H9 (cell line): ENCODE measurements around the gene BEX4. TPM values are rescaled to one million over a fixed set of nuclear protein-coding genes. Genes with fewer than 3 reads are reported as not detected.

Experiments
- DNase-seq: peaks from one replicate; pipeline ENCODE4 v3.0.0-alpha.2; 2017
- H2AFZ ChIP-seq: one replicate; pipeline ENCODE4 v1.6.1; 2013; ENCODE audit warnings: mild to moderate bottlenecking, low read length, control low read depth, moderate library complexity
- H2AK5ac ChIP-seq: 2 replicates; pipeline ENCODE4 v1.6.1; 2013; ENCODE audit warnings: low read length, control low read depth, mixed read lengths; ENCODE audit not compliant: insufficient read length
- H2BK120ac ChIP-seq: one replicate; pipeline ENCODE4 v1.6.1; 2013; ENCODE audit warnings: low read depth, mild to moderate bottlenecking, low read length, control low read depth, inconsistent platforms; ENCODE audit not compliant: poor library complexity, severe bottlenecking
- H2BK12ac ChIP-seq: 2 replicates; pipeline ENCODE4 v1.6.1; 2013; ENCODE audit warnings: low read length, control low read depth, mixed read lengths, low read depth; ENCODE audit not compliant: insufficient read length
- H2BK15ac ChIP-seq: 2 replicates; pipeline ENCODE4 v1.6.1; 2013; ENCODE audit warnings: low read depth, low read length, control low read depth
- H2BK20ac ChIP-seq: one replicate; pipeline ENCODE4 v1.6.1; 2013; ENCODE audit warnings: low read depth, mild to moderate bottlenecking, low read length, control low read depth, inconsistent platforms; ENCODE audit not compliant: poor library complexity, severe bottlenecking
- H2BK5ac ChIP-seq: 2 replicates; pipeline ENCODE4 v1.6.1; 2013; ENCODE audit warnings: low read length, control low read depth, mixed read lengths; ENCODE audit not compliant: insufficient read length
- H3K14ac ChIP-seq: 2 replicates; pipeline ENCODE4 v1.6.1; 2013; ENCODE audit warnings: low read length, control low read depth; ENCODE audit not compliant: insufficient read depth
- H3K18ac ChIP-seq: 2 replicates; pipeline ENCODE4 v1.6.1; 2013; ENCODE audit warnings: low read depth, mild to moderate bottlenecking, mixed read lengths, low read length, control low read depth; ENCODE audit not compliant: insufficient read length
- H3K23ac ChIP-seq: 2 replicates; pipeline ENCODE4 v1.6.1; 2013; ENCODE audit warnings: low read length, control low read depth, mixed read lengths, low read depth; ENCODE audit not compliant: insufficient read length
- H3K23me2 ChIP-seq: 2 replicates; pipeline ENCODE4 v1.6.1; 2013; ENCODE audit warnings: low read depth, mild to moderate bottlenecking, mixed read lengths, low read length, control low read depth; ENCODE audit not compliant: insufficient read length, poor library complexity, severe bottlenecking
- H3K27ac ChIP-seq: 2 replicates; pipeline ENCODE4 v1.5.1; 2013; ENCODE audit warnings: low read length, control low read depth, mixed read lengths, low read depth; ENCODE audit not compliant: insufficient read length
- H3K27me3 ChIP-seq: 2 replicates; pipeline ENCODE4 v1.6.1; 2013; ENCODE audit warnings: low read length, control low read depth, inconsistent platforms; ENCODE audit not compliant: insufficient read depth
- H3K4ac ChIP-seq: 2 replicates; pipeline ENCODE4 v1.6.1; 2013; ENCODE audit warnings: low read depth, mild to moderate bottlenecking, control low read depth, inconsistent platforms, low read length, moderate library complexity
- H3K4me1 ChIP-seq: 2 replicates; pipeline ENCODE4 v1.6.1; 2013; ENCODE audit warnings: low read length, control low read depth, inconsistent platforms; ENCODE audit not compliant: insufficient read depth
- H3K4me2 ChIP-seq: 2 replicates; pipeline ENCODE4 v1.6.1; 2013; ENCODE audit warnings: low read length, control low read depth, mixed read lengths; ENCODE audit not compliant: insufficient read length, insufficient read depth
- H3K56ac ChIP-seq: 2 replicates; pipeline ENCODE4 v1.6.1; 2013; ENCODE audit warnings: low read depth, mild to moderate bottlenecking, mixed read lengths, low read length, control low read depth; ENCODE audit not compliant: insufficient read length
- H3K79me1 ChIP-seq: 2 replicates; pipeline ENCODE4 v1.6.1; 2013; ENCODE audit warnings: low read depth, mild to moderate bottlenecking, moderate library complexity, low read length, control low read depth, inconsistent platforms; ENCODE audit not compliant: insufficient read depth, poor library complexity, severe bottlenecking
- H3K79me2 ChIP-seq: 2 replicates; pipeline ENCODE4 v1.6.1; 2013; ENCODE audit warnings: low read length, control low read depth, inconsistent platforms; ENCODE audit not compliant: insufficient read depth
- H3K9ac ChIP-seq: 2 replicates; pipeline ENCODE4 v1.6.1; 2013; ENCODE audit warnings: low read length, control low read depth, mixed read lengths; ENCODE audit not compliant: insufficient read length; ENCODE audit errors: extremely low read depth
- H3K9me3 ChIP-seq: one replicate; pipeline ENCODE4 v1.6.1; 2013; ENCODE audit warnings: low read depth, low read length, inconsistent platforms; ENCODE audit not compliant: control insufficient read depth
- H3T11ph ChIP-seq: one replicate; pipeline ENCODE4 v1.6.1; 2013; ENCODE audit warnings: mild to moderate bottlenecking, low read length, control low read depth, inconsistent platforms
- H4K20me1 ChIP-seq: one replicate; pipeline ENCODE4 v1.6.1; 2013; ENCODE audit not compliant: control insufficient read depth, insufficient read length, insufficient read depth
- H4K5ac ChIP-seq: 2 replicates; pipeline ENCODE4 v1.6.1; 2013; ENCODE audit warnings: low read depth, mild to moderate bottlenecking, mixed read lengths, low read length, control low read depth; ENCODE audit not compliant: insufficient read length
- H4K8ac ChIP-seq: replicated peaks from 2 replicates; pipeline ENCODE4 v1.6.1; 2013; ENCODE audit warnings: low read length, control low read depth, mixed read lengths, low read depth; ENCODE audit not compliant: insufficient read length
- H4K91ac ChIP-seq: 2 replicates; pipeline ENCODE4 v1.6.1; 2013; ENCODE audit warnings: low read depth, mild to moderate bottlenecking, moderate library complexity, mixed read lengths, low read length, control low read depth; ENCODE audit not compliant: insufficient read length
- H3K27ac Mint-ChIP-seq, 3 experiments: 2 replicates in 2 of 3; 3 replicates in 1 of 3; pipeline ENCODE4 v1.8.0; 2020 to 2021; ENCODE audit warnings: mixed read lengths in 3 of 3, mild to moderate bottlenecking in 1 of 3, moderate library complexity in 1 of 3
- H3K27me3 Mint-ChIP-seq: 2 replicates; pipeline ENCODE4 v1.8.0; 2021; ENCODE audit warnings: low read depth, mild to moderate bottlenecking, moderate library complexity, mixed read lengths
- H3K36me3 Mint-ChIP-seq, 3 experiments: 2 replicates in 2 of 3; 3 replicates in 1 of 3; pipeline ENCODE4 v1.8.0; 2020 to 2021; ENCODE audit warnings: low read depth in 3 of 3, mixed read lengths in 3 of 3; ENCODE audit not compliant: insufficient read depth in 1 of 3
- H3K4me1 Mint-ChIP-seq, 2 experiments: 2 replicates each; pipeline ENCODE4 v1.8.0; 2020; ENCODE audit warnings: mixed read lengths in 2 of 2
- H3K4me3 Mint-ChIP-seq, 2 experiments: 2 replicates in 1 of 2; 3 replicates in 1 of 2; pipeline ENCODE4 v1.8.0; 2020 to 2021; ENCODE audit warnings: mild to moderate bottlenecking in 2 of 2, mixed read lengths in 2 of 2, moderate library complexity in 1 of 2
- H3K9me3 Mint-ChIP-seq, 2 experiments: 2 replicates in 1 of 2; 3 replicates in 1 of 2; pipeline ENCODE4 v1.8.0; 2020; ENCODE audit warnings: mild to moderate bottlenecking in 2 of 2, mixed read lengths in 2 of 2, moderate library complexity in 1 of 2
- CTCF ChIP-seq: fragments of 200-600 bp; sonication (generic); conservative IDR thresholded peaks from 3 replicates; pipeline ENCODE4 v1.8.0; 2021; ENCODE audit warnings: antibody characterized with exemption, mild to moderate bottlenecking
- WGBS: extraction: QIAGEN DNeasy Blood & Tissue Kit; methylation state at CpG from one replicate; pipeline ENCODE4 v1.1.7; 2013; ENCODE audit warnings: missing lambda C conversion rate, low lambda C conversion rate, mixed read lengths; ENCODE audit not compliant: insufficient read length; ENCODE audit errors: extremely low coverage; 5-methylcytosine and 5-hydroxymethylcytosine counted together
- total RNA-seq: library from RNA; stranded (reverse); gene quantifications from 2 replicates; pipeline ENCODE4 v1.2.1, GENCODE V29; 2021

The BEX4 gene
- total RNA-seq, 1 experiment from 2014 or later, result 48.2 TPM

GRCh38 chrX:103175944-103176753 is 38.8 kb upstream of the BEX4 start:
- Histone ChIP-seq H3K56ac (no peak overlapping the region), H2BK5ac (no peak overlapping the region), H3K27me3 (no peaks in the 10 kb centered on the region), H3K9me3 (no peaks in the 10 kb centered on the region), H3K23me2 (peaks cover 4% of the 10 kb centered on the region), H3K14ac (no peak overlapping the region), H3K23ac (no peak overlapping the region), H2AK5ac (no peak overlapping the region), H2AFZ (no peak overlapping the region), H3K9ac (no peak overlapping the region), H4K20me1 (no peaks in the 10 kb centered on the region), H2BK15ac (no peak overlapping the region), H4K8ac (no peak overlapping the region), H3K4me1 (no peaks in the 10 kb centered on the region), H3K79me1 (no peaks in the 10 kb centered on the region), H2BK20ac (no peak overlapping the region), H2BK120ac (no peak overlapping the region), H3K4me2 (peak overlapping the region; percentile 25), H4K91ac (no peak overlapping the region), H2BK12ac (no peak overlapping the region), H3K4ac (no peak overlapping the region), H3K18ac (no peak overlapping the region), H3T11ph (no peak overlapping the region), H4K5ac (no peak overlapping the region), H3K27ac (no peak overlapping the region), H3K79me2 (no peaks in the 10 kb centered on the region)
- Mint-ChIP-seq H3K27ac (no peak overlapping the region), H3K4me3 (peak overlapping the region; percentile 40 to 50; a peak in 3 of 5 replicates), H3K9me3 (peaks cover 22 to 50% of the 10 kb centered on the region in 2 experiments), H3K4me1 (peaks cover 6 to 10% of the 10 kb centered on the region in 2 experiments), H3K36me3 (no peaks in the 10 kb centered on the region), H3K27me3 (peaks cover 37% of the 10 kb centered on the region)
- peak; percentile 46 for DNase-seq
- peak; percentile 86 for TF ChIP-seq CTCF
- no CpG with 5 or more reads among the region's 11 CpGs for WGBS
